ENCODE data around the gene GRIK4.

GRIK4 gene

GRCh38 chr11:120818097-120818496 is 306.5 kb downstream of the GRIK4 start:
- no peak for DNase-seq

- no peak for DNase-seq
Observed at GRCh38 chr11:120819003-120819402, 307.5 kb downstream of the GRIK4 start.

- DNase-seq, result no peak
Observed at GRCh38 chr11:120819437-120820365, 308.2 kb downstream of the GRIK4 start.

GRCh38 chr11:120823159-120823558 is 311.6 kb downstream of the GRIK4 start:
- DNase-seq, result no peak

- no peak for DNase-seq
Observed at GRCh38 chr11:120824242-120824641, 312.7 kb downstream of the GRIK4 start.

GRCh38 chr11:120827198-120827597 is 315.6 kb downstream of the GRIK4 start:
- no peak for DNase-seq

- no peak for DNase-seq
Observed at GRCh38 chr11:120827820-120828219, 316.3 kb downstream of the GRIK4 start.

- DNase-seq, result no peak
Observed at GRCh38 chr11:120828847-120829246, 317.3 kb downstream of the GRIK4 start.

GRCh38 chr11:120830085-120830620 is 318.6 kb downstream of the GRIK4 start:
- DNase-seq, result no peak

GRCh38 chr11:120832481-120833238 is 321.1 kb downstream of the GRIK4 start:
- DNase-seq, result no peak

- DNase-seq, result no peak
Observed at GRCh38 chr11:120834686-120835210, 323.2 kb downstream of the GRIK4 start.

- no peak for DNase-seq
Observed at GRCh38 chr11:120835601-120836228, 324.2 kb downstream of the GRIK4 start.

- no peak for DNase-seq
Observed at GRCh38 chr11:120837696-120838095, 326.1 kb downstream of the GRIK4 start.

- no peak for DNase-seq
Observed at GRCh38 chr11:120839201-120839600, 327.7 kb downstream of the GRIK4 start.

GRCh38 chr11:120839846-120840402 is 328.4 kb downstream of the GRIK4 start:
- DNase-seq, result no peak

- no peak for DNase-seq
Observed at GRCh38 chr11:120840661-120841060, 329.1 kb downstream of the GRIK4 start.

GRCh38 chr11:120841074-120841473 is 329.5 kb downstream of the GRIK4 start:
- no peak for DNase-seq

GRCh38 chr11:120842195-120842594 is 330.6 kb downstream of the GRIK4 start:
- no peak for DNase-seq

- no peak for DNase-seq
Observed at GRCh38 chr11:120853435-120853834, 341.9 kb downstream of the GRIK4 start.

- DNase-seq, result no peak
Observed at GRCh38 chr11:120854988-120855387, 343.4 kb downstream of the GRIK4 start.

- no peak for DNase-seq
Observed at GRCh38 chr11:120857508-120857907, 346.0 kb downstream of the GRIK4 start.

GRCh38 chr11:120858740-120859139 is 347.2 kb downstream of the GRIK4 start:
- no peak for DNase-seq
